ENCODE data around the gene LIPK. TPM values are rescaled to one million over a fixed set of nuclear protein-coding genes. Genes with fewer than 3 reads are reported as not detected.
"Not testable (repeated sequence)": the region's sequence is repeated elsewhere in the genome, so short reads cannot be mapped to it uniquely, and the experiment has no call there.

The LIPK gene, protein sequence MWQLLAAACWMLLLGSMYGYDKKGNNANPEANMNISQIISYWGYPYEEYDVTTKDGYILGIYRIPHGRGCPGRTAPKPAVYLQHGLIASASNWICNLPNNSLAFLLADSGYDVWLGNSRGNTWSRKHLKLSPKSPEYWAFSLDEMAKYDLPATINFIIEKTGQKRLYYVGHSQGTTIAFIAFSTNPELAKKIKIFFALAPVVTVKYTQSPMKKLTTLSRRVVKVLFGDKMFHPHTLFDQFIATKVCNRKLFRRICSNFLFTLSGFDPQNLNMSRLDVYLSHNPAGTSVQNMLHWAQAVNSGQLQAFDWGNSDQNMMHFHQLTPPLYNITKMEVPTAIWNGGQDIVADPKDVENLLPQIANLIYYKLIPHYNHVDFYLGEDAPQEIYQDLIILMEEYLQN
- total RNA-seq = not detected
- long read RNA-seq = 0 reads

DNA sequence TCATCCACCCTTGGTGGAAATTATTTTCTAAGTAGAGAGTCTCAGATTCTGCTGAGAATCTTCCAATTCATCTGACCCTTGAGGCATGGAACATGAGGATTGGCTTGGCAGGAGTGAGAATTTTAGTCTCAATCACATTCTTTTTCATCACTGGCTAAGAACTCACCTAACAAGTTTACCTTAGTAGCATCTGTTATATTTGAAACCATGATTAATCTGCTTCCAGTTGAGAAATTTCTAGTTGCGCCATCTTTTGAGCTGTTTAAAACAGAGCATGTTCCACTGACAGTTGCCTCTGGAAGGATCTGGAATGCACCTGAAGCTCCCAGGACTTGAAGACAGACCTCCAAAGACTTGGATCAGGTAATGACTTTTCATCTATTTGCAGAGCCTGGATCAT, at the start of gene LIPK:
Gene LIPK (plus strand): TSS at position 292 of the 400 bp plus-strand sequence. CDS start 18,295 bp downstream, outside the sequence.
- no peak for ATAC-seq
- intact Hi-C loops (cut with DNase I) = no loop called here

GRCh38 chr10:88657901-88658300, 48.1 kb upstream of the LIPK start:
- DNase-seq (ENCODE audit: missing footprints) = no peak
- intact Hi-C loops (cut with DNase I) = no loop called here
- ATAC-seq = no peak

More for the DNA sequence above, at the start of gene LIPK:
- no peak for DNase-seq (ENCODE audit: missing footprints)

GRCh38 chr10:88659725-88660597, 46.1 kb upstream of the LIPK start:
- intact Hi-C loops (cut with DNase I) = no loop called here
- DNase-seq (ENCODE audit: missing footprints) (no peak), ATAC-seq (no peak)

DNA sequence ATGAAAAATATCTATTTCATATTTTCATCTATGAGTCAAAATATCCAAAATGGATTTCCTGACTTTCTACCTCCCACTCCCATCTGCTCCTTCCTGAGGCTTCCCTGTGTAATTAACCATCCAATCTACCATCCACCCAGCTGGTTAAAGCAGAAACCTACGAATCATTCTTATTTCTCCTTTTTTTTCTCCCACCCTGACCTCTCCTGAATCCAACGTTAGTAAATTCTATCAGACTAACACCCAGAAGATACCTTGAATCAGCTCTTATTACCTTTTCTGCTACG, 45.5 kb upstream of the LIPK start:
- DNase-seq (ENCODE audit: missing footprints) (no peak), ATAC-seq (no peak)
- intact Hi-C loops (cut with DNase I) = no loop called here

- no peak for ATAC-seq
- intact Hi-C loops (cut with DNase I) = no loop called here
- no peak for DNase-seq (ENCODE audit: missing footprints)
Measured at GRCh38 chr10:88661018-88661417, 45.0 kb upstream of the LIPK start.

- intact Hi-C loops (cut with DNase I) = no loop called here
- DNase-seq (ENCODE audit: missing footprints) (no peak), ATAC-seq (no peak)
Measured at GRCh38 chr10:88661577-88661976, 44.5 kb upstream of the LIPK start.

- intact Hi-C loops (cut with DNase I); DNase-seq (ENCODE audit: missing footprints); ATAC-seq: not testable (repeated sequence)
Measured at GRCh38 chr10:88663153-88663552, 42.9 kb upstream of the LIPK start.

GRCh38 chr10:88664142-88664541, 41.9 kb upstream of the LIPK start, which contains the start of gene LIPF:
LIPF (plus strand) TSS chr10:88664442; CDS start chr10:88667298, 2,856 bp downstream.
- DNase-seq (ENCODE audit: missing footprints) (no peak), ATAC-seq (no peak)
- intact Hi-C loops (cut with DNase I) = no loop called here

DNA sequence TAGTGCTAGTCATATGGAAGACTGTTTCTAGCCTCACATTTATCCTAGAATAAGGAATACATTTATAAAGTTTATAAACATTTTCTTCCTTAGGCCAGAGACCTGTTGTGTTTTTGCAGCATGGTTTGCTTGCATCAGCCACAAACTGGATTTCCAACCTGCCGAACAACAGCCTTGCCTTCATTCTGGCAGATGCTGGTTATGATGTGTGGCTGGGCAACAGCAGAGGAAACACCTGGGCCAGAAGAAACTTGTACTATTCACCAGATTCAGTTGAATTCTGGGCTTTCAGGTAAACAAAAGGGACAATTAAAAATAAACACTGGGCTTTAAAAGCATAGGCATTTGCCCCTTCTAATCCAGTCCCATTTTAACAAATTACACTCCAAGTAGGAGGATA, 37.6 kb upstream of the LIPK start:
- intact Hi-C loops (cut with DNase I) = no loop called here
- DNase-seq (ENCODE audit: missing footprints) = no peak
- ATAC-seq = no peak

DNA sequence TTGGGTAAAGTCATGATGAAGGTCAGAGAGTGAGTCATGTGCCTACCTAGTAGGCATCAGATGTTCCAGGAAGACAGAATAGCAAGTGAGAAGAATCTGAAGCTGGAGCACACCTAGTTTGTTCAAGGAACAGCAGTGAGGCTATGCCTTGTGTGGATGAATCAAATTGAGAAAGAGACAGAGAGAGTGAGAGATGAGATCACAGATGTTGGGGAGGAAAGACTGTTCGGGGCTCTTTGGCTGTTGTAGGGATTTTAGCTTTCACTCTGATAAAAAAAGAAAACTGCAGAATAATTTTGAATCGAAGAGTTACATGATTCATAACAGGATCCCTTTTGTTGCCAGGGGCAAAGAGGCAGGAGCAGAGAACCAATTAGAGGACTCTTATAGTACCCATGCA, 35.6 kb upstream of the LIPK start:
- no peak for ATAC-seq
- intact Hi-C loops (cut with DNase I) = no loop called here
- no peak for DNase-seq (ENCODE audit: missing footprints)

DNA sequence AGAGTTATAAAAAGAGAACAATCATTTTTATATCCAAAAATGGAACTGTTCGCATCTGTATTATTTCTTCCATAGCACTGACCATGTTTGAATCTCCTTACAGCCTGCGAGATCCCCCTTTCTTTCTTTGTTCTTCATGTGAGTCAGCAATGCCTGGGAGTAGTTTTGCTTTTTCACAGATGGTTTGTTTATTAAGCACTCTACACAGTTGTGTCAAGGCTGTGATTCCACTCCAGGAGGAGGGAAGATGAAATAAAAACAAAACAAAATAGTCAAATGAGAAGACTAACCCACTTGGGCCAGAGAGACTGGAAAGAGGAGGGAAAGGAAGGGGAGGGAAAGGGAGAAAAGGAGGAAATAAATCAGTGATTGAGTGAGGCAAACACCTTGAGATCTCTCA, 34.0 kb upstream of the LIPK start:
- DNase-seq (ENCODE audit: missing footprints) = no peak
- intact Hi-C loops (cut with DNase I) = no loop called here
- no peak for ATAC-seq

DNA sequence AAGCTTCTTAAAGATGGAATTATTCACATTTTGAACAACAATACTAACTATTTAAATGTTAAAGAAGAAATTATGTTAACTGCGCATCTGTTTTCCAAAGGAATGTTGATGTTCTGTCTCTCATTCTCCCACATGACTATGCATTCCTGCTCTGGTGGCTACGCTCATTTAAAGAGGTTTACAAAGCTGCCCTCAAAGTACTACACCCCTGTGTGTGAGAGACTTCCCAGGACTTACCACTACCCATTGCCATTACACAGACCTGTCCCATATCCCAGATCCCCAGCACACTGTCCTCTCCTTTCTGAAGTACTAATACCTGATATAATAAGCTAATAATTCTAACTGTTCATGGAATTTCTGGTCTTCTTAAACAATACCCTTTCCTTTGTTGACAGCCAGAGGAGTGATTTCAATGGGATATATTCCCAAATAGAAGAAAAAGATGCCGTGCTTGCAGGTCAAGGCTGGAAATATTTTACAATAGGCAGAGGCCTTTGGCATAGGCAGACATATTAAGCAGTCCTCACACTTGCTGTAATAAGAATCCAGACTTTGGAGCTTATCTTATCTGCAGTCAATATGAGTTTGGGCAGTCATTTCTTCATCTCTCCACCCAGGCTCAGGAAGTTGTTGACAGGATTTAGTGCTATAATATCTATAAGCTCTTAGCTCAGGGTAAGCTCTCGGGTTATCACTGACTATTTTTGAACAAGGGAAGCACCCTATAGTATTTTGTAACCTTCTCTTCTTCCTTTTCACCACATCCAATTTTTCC, 29.6 kb upstream of the LIPK start:
- DNase-seq (ENCODE audit: missing footprints) (no peak), ATAC-seq (no peak)
- intact Hi-C loops (cut with DNase I) = no loop called here

DNA sequence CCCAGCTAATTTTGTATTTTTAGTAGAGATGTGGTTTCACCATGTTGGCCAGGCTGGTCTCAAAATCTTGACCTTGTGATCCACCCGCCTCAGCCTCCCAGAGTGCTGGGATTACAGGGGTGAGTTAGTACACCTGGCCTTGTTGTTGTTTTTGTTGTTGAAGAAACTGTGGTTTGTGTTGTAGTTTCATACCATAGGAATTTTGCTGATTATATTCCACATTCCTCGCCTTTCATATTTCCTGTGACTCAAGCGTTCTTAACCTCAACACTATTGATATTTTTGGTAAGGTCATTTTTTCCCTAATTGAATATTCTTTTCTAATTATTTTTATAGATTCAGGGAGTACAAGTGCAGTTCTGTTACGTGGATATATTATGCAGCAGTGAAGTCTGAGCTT, 25.1 kb upstream of the LIPK start:
- ATAC-seq = no peak
- intact Hi-C loops (cut with DNase I) = no loop called here
- no peak for DNase-seq (ENCODE audit: missing footprints)

- no peak for DNase-seq (ENCODE audit: missing footprints)
- intact Hi-C loops (cut with DNase I) = no loop called here
- ATAC-seq = no peak
Measured at GRCh38 chr10:88682491-88682890, 23.6 kb upstream of the LIPK start.

GRCh38 chr10:88687853-88688467, 18.1 kb upstream of the LIPK start:
- intact Hi-C loops (cut with DNase I) = loop anchor here (5.0 kb wide), 2 partner anchors 99 to 119 kb away; no protein-coding TSS in a partner anchor
- DNase-seq (ENCODE audit: missing footprints) (no peak), ATAC-seq (no peak)

DNA sequence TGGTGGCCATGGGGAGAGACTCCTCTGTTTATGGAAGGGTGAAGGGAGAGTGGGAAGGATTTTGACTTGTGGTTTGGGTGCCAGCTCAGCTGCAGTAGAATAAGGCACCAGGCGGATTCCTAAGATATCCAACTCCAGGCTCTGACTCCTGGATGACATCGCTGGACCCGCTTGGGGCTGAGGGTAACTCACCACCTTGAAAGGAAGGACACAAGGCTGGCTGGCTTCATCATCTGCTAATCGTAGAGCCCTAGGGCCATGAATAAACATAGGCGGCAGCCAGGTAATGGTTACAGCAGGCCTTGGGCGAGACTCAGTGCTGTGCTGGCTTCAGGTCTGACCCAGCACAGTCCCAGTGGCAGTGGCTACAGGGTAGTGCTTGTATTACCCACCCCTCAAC, 16.7 kb upstream of the LIPK start:
- intact Hi-C loops (cut with DNase I) = loop anchor here (5.0 kb wide), 2 partner anchors 98 to 118 kb away; no protein-coding TSS in a partner anchor
- ATAC-seq (no peak), DNase-seq (ENCODE audit: missing footprints) (no peak)

GRCh38 chr10:88693392-88694020, 12.5 kb upstream of the LIPK start:
- ATAC-seq = no peak
- DNase-seq (ENCODE audit: missing footprints) = no peak
- intact Hi-C loops (cut with DNase I) = no loop called here

DNA sequence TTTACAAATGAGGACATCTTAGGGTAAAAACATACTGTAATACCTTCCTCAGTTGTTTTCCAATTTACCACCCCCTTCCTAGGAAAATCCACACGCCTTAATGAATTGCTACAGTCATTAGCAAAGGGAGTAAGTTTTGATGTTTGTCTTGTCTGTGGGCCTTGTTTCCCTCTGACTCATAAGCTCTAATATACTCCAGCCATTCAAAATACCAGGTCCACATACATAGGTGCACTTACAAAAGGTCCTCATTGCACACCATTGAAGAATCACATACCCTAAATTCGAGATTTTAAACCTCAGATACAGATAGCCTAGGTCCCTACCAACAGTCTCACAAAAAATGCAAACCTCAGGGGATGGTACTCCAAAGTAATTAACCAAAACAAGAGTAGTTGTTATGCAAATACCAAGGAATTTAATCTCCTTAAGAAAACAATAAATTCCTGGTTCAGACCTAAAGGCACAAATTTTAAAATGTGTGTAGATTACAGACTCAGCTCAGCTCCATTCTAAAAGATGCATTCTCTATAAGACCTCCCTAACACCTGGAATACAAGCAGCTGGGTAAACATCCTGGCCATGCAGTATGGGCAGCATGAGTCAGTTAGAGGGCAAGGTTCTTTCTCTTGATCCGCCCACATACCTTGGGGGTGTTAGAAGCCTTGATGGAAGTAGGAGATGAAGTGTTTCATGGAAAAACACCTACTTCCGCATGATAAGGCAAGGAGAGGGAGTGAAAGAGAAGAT, 3.0 kb upstream of the LIPK start:
- ATAC-seq = no peak
- intact Hi-C loops (cut with DNase I) = no loop called here
- DNase-seq (ENCODE audit: missing footprints) = no peak

Measured in Right ventricle myocardium inferior (tissue), 1 donor.